Testis (tissue), 3 donors: ENCODE results near the gene CDH2. TPM values are rescaled to one million over a fixed set of nuclear protein-coding genes. Genes with fewer than 3 reads are reported as not detected.

Experiments used
- DNase-seq: peaks from one replicate; pipeline ENCODE4 v3.0.0-alpha.2; 2019
- H3K27ac ChIP-seq, 2 donors: fragments of 200-600 bp; sonication (generic); one replicate each; pipeline ENCODE4 v1.5.1; 2019
- H3K27me3 ChIP-seq: fragments of 200-600 bp; sonication (generic); one replicate; pipeline ENCODE4 v1.5.1; 2019
- H3K36me3 ChIP-seq: fragments of 200-600 bp; sonication (generic); one replicate; pipeline ENCODE4 v1.5.1; 2017; ENCODE audit warnings: low read depth; ENCODE audit errors: missing control alignments
- H3K4me1 ChIP-seq: fragments of 200-600 bp; sonication (generic); one replicate; pipeline ENCODE4 v1.5.1; 2019
- H3K4me3 ChIP-seq, 2 donors: fragments of 200-600 bp; sonication (generic); one replicate each; pipeline ENCODE4 v1.5.1; 2017 to 2019
- H3K9me3 ChIP-seq: fragments of 200-600 bp; sonication (generic); one replicate; pipeline ENCODE4 v1.5.1; 2017
- CTCF ChIP-seq, 3 experiments: fragments of 450-650 bp in 2 of 3; fragments of 200-600 bp in 1 of 3; sonication (generic) in 1 of 3; IDR thresholded peaks; one replicate each; pipeline ENCODE4 v1.5.1; 2016 to 2019; ENCODE audit warnings: antibody characterized with exemption in 3 of 3, mild to moderate bottlenecking in 2 of 3, moderate library complexity in 1 of 3
- POLR2A ChIP-seq: fragments of 450-650 bp; IDR thresholded peaks from one replicate; pipeline ENCODE4 v1.6.1; 2017; ENCODE audit warnings: antibody characterized with exemption, mild to moderate bottlenecking, moderate library complexity
- WGBS, 2 donors: methylation state at CpG; one replicate each; pipeline ENCODE4 v1.1.5; 2018; 5-methylcytosine and 5-hydroxymethylcytosine counted together
- intact Hi-C: fragments of 100-400 bp; cut with DNase I; formaldehyde crosslinking; loops from one replicate; pipeline ENCODE4 v1.15.1; 2023; ENCODE audit warnings: low total_unique reads
- polyA plus RNA-seq: library from polyadenylated mRNA; stranded (reverse); fragments of 350-450 nt; fragmentation: Illumina TruSeq; extraction: RNeasy Lipid Tissue Mini Kit (QIAGEN cat#74804); gene quantifications from one replicate; pipeline ENCODE4 v1.2.3, GENCODE V29; 2014; ENCODE audit warnings: low read depth, low replicate concordance; ENCODE audit not compliant: insufficient read depth
- total RNA-seq, 2 donors: library from RNA; depleted of rRNA; stranded (reverse); fragments of >200 nt; gene quantifications; one replicate each; pipeline ENCODE4 v1.2.3, GENCODE V29; 2016

Gene CDH2
- total and polyA plus RNA-seq, 3 donors from 2014 or later, result 98.6 to 165 (median 128) TPM

- WGBS, 2 donors, result 34 to 38% methylated on average over 6 of the region's 6 CpGs
- intact Hi-C loops, result no loop called here
- no peak for TF ChIP-seq CTCF (IDR thresholded peaks at IDR 0.05)
- no peak for TF ChIP-seq POLR2A
- Histone ChIP-seq H3K36me3 (no peaks in the 10 kb centered on the region), H3K4me3 (peak overlapping the region; percentile 70 to 85), H3K9me3 (no peaks in the 10 kb centered on the region), H3K4me1 (no peaks in the 10 kb centered on the region), H3K27ac (peak overlapping the region; percentile 59 to 87), H3K27me3 (no peaks in the 10 kb centered on the region)
- no peak for DNase-seq
These were observed 1.8 kb upstream of the CDH2 start for GRCh38 chr18:28178720-28179119.

GRCh38 chr18:28177828-28178635, 1.1 kb upstream of the CDH2 start:
- 1 to 2% methylated on average over 12 to 80 of the region's 83 CpGs for WGBS, 2 donors
- Histone ChIP-seq H3K4me1 (no peaks in the 10 kb centered on the region), H3K4me3 (peak overlapping the region; percentile 70 to 85), H3K9me3 (no peaks in the 10 kb centered on the region), H3K36me3 (no peaks in the 10 kb centered on the region), H3K27ac (peak overlapping the region; percentile 59 to 87), H3K27me3 (no peaks in the 10 kb centered on the region)
- no peak for TF ChIP-seq POLR2A
- no peak for TF ChIP-seq CTCF (IDR thresholded peaks at IDR 0.05)
- peak; percentile 77 for DNase-seq
- intact Hi-C loops, result no loop called here

- no peak for TF ChIP-seq CTCF (IDR thresholded peaks at IDR 0.05)
- no peak for TF ChIP-seq POLR2A
- Histone ChIP-seq H3K4me3 (peak overlapping the region; percentile 70 to 85), H3K4me1 (no peaks in the 10 kb centered on the region), H3K9me3 (no peaks in the 10 kb centered on the region), H3K27me3 (no peaks in the 10 kb centered on the region), H3K27ac (peak overlapping the region; percentile 78 to 87), H3K36me3 (no peaks in the 10 kb centered on the region)
- intact Hi-C loops, result no loop called here
- DNase-seq, result no peak
- WGBS, 2 donors, result 1% methylated on average over 11 of the region's 38 CpGs; no CpG with 5 or more reads in 1 of the 2 donors
These were observed 307 bp downstream of the CDH2 start for GRCh38 chr18:28176698-28176947.

GRCh38 chr18:28175930-28176697, 816 bp downstream of the CDH2 start:
- no peaks in the 10 kb centered on the region for H3K27me3 ChIP-seq
- TF ChIP-seq POLR2A, result no peak
- no peak for TF ChIP-seq CTCF (IDR thresholded peaks at IDR 0.05)
- WGBS, 2 donors, result 1% methylated on average over 32 to 44 of the region's 44 CpGs
- peak; percentile 22 for DNase-seq
- peak overlapping the region; percentile 70 to 85 for H3K4me3 ChIP-seq
- peak overlapping the region; percentile 78 to 87 for H3K27ac ChIP-seq
- H3K9me3 ChIP-seq, result no peaks in the 10 kb centered on the region
- intact Hi-C loops, result no loop called here
- no peaks in the 10 kb centered on the region for H3K4me1 ChIP-seq
- H3K36me3 ChIP-seq, result no peaks in the 10 kb centered on the region
